Psoas muscle (tissue), 8 donors: Measurements from ENCODE around the gene HLF. TPM values are rescaled to one million over a fixed set of nuclear protein-coding genes. Genes with fewer than 3 reads are reported as not detected.
A peak's percentile ranks its signal among the peaks of the same experiment; 100 is the strongest.

ENCODE experiments used
- ATAC-seq, 4 donors: fragments of 200-7000 bp; cut with Tn5 transposase; one replicate each; pipeline ENCODE4 v1.9.1; 2020; ENCODE audit warnings: moderate library complexity in 3 of 4, mild to moderate bottlenecking in 2 of 4
- DNase-seq, 2 donors: peaks; one replicate each; pipeline ENCODE4 v3.0.0-alpha.2; 2020
- H3K27ac ChIP-seq: fragments of 200-600 bp; one replicate; pipeline ENCODE4 v1.8.0; 2022
- H3K27me3 ChIP-seq, 3 donors: fragments of 200-600 bp in 1 of 3; one replicate each; pipeline versions ENCODE4 v1.6.1 to v1.8.0; 2013 to 2022; ENCODE audit warnings: low read length in 2 of 3, mild to moderate bottlenecking in 2 of 3, moderate library complexity in 1 of 3; ENCODE audit not compliant: insufficient read depth in 3 of 3
- H3K36me3 ChIP-seq, 2 donors: fragments of 200-600 bp in 1 of 2; one replicate each; pipeline versions ENCODE4 v1.6.1 to v1.8.0; 2013 to 2022; ENCODE audit warnings: low read depth in 1 of 2, mild to moderate bottlenecking in 1 of 2, moderate library complexity in 1 of 2; ENCODE audit not compliant: insufficient read depth in 1 of 2
- H3K4me1 ChIP-seq: fragments of 200-600 bp; one replicate; pipeline ENCODE4 v1.8.0; 2022
- H3K4me3 ChIP-seq: fragments of 200-600 bp; one replicate; pipeline ENCODE4 v1.8.0; 2022; ENCODE audit warnings: mild to moderate bottlenecking
- H3K9me3 ChIP-seq: fragments of 200-600 bp; one replicate; pipeline ENCODE4 v1.8.0; 2022
- WGBS, 3 donors: extraction: QIAGEN DNeasy Blood & Tissue Kit; methylation state at CpG; one replicate each; pipeline versions ENCODE4 v1.1.6 to v1.1.7; 2013; 5-methylcytosine and 5-hydroxymethylcytosine counted together
- intact Hi-C, 2 donors: fragments of 100-400 bp; cut with DNase I; formaldehyde crosslinking; loops; one replicate each; pipeline versions ENCODE4 v1.11.0 to v1.14.2; 2022
- polyA plus RNA-seq, 3 donors: library from polyadenylated mRNA; stranded (reverse); fragments of 200-250 nt; gene quantifications; one replicate each; pipeline ENCODE4 v1.2.3, GENCODE V29; 2013
- total RNA-seq, 4 donors: library from RNA; stranded (reverse); fragmentation: NEBNext Ultra II Directional in 2 of 4; extraction: Animal tissue kit (Norgen Biotek cat#: 25700) in 2 of 4; gene quantifications; one replicate each; pipeline versions ENCODE4 v1.2.1 to v1.2.4, GENCODE V29; 2021 to 2023
- TF ChIP-seq, protein P1 (sequence below): fragments of 200-600 bp; IDR thresholded peaks from one replicate; pipeline ENCODE4 v1.8.0; 2022; ENCODE audit warnings: antibody characterized with exemption
- donor health status: healthy with polysubstance abuse.
- donor health status: DM: no; HTN: no; CAD: no; lungs with moderate emphysema.
- donor health status: Bipolar disorder and iron deficiency.
- donor health status: healthy.
- donor health status: DM: yes; HTN: yes; CAD: no.
- donor health status: DM: no; HTN: no; CAD: no.
- donor health status: DM: no; HTN: no; CAD: no.
- donor health status: DM: yes; HTN: yes; CAD: no.

The HLF gene
- total and polyA plus RNA-seq, 7 donors: 0.59 to 5.0 (median 3.7) TPM

DNA sequence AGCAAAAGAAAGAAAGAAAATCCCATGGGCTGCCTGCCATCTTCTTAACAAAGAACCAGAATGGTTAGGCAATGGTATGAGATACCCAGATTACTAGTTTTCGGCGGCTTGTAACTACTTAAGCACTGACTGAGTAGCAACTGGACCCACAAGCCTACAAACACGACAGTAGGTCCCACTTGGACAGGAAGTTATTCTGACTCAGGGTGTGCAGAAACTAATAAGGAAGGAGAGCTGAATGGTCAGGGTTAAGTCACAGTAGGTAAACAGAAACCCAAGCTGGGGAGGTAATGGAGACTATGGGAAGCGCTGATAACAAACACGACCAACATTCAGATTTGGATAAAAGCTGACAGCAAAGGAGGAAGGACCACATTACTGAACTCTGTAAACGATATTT, 10.4 kb upstream of the HLF start:
- intact Hi-C loops: no loop called here
- DNase-seq: no peak
- ATAC-seq: no peak
- Histone ChIP-seq H3K27ac (no peak overlapping the region), H3K36me3 (no peaks in the 10 kb centered on the region), H3K9me3 (no peaks in the 10 kb centered on the region), H3K4me1 (no peaks in the 10 kb centered on the region), H3K4me3 (no peak overlapping the region), H3K27me3 (no peaks in the 10 kb centered on the region)
- TF ChIP-seq, protein P1, sequence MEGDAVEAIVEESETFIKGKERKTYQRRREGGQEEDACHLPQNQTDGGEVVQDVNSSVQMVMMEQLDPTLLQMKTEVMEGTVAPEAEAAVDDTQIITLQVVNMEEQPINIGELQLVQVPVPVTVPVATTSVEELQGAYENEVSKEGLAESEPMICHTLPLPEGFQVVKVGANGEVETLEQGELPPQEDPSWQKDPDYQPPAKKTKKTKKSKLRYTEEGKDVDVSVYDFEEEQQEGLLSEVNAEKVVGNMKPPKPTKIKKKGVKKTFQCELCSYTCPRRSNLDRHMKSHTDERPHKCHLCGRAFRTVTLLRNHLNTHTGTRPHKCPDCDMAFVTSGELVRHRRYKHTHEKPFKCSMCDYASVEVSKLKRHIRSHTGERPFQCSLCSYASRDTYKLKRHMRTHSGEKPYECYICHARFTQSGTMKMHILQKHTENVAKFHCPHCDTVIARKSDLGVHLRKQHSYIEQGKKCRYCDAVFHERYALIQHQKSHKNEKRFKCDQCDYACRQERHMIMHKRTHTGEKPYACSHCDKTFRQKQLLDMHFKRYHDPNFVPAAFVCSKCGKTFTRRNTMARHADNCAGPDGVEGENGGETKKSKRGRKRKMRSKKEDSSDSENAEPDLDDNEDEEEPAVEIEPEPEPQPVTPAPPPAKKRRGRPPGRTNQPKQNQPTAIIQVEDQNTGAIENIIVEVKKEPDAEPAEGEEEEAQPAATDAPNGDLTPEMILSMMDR: no peak
- 75 to 88% (median 84%) methylated on average over 6 of the region's 6 CpGs for WGBS, 3 donors

DNA sequence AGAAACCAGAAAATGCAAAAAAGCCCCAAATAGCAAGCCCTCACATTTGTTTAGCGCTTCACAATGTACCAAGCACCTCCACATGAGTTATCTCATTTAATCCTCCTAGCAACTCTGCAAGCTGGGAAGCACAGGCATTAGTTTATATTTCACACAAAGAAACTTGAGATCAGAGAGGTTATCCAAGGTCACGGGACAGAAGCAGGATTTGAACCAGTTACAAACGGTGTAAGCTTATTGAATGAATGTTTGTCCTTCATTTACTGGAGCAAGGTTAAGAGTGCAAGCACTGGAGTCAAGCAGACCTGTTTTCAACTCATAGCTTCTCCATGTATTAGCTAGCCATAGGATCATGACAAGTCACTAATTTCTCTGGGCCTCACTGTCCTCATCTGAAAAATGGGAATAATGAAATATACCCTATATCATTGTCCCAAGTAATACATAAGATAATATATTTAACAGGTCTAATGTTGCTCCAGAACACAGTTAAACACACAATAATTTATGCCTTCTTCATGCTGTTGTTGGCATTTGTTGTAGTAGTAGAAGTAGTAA, 6.1 kb upstream of the HLF start:
- no peaks in the 10 kb centered on the region for H3K9me3 ChIP-seq
- intact Hi-C loops: no loop called here
- no peaks in the 10 kb centered on the region for H3K36me3 ChIP-seq
- DNase-seq (no peak), ATAC-seq (no peak)
- no peak overlapping the region for H3K27ac ChIP-seq
- peaks cover 7% of the 10 kb centered on the region for H3K4me1 ChIP-seq
- no peaks in the 10 kb centered on the region for H3K27me3 ChIP-seq
- H3K4me3 ChIP-seq: no peak overlapping the region
- 54 to 69% (median 60%) methylated on average over 3 of the region's 3 CpGs for WGBS, 3 donors
- TF ChIP-seq, protein P1: no peak

DNA sequence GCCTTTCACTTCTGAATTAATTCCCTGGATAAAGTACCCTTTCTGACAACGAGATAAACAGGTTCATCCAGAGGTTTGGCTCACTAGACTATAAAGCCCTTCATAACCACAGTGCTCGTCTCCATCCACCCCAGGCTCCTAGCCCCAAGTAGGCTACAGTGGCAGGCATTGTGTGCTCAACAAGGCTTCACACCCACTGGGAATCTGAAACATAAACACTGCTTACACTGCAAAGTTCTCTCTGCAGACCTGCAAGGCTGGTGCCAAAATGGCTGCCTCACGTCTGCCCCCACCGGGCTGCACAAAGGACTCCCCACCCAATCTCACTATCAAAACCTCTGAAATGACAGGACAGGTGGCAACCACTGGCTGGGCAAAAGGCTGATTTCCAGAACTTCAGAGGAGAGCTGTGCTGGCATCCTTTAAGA, 5.1 kb upstream of the HLF start:
- H3K9me3 ChIP-seq: no peaks in the 10 kb centered on the region

DNA sequence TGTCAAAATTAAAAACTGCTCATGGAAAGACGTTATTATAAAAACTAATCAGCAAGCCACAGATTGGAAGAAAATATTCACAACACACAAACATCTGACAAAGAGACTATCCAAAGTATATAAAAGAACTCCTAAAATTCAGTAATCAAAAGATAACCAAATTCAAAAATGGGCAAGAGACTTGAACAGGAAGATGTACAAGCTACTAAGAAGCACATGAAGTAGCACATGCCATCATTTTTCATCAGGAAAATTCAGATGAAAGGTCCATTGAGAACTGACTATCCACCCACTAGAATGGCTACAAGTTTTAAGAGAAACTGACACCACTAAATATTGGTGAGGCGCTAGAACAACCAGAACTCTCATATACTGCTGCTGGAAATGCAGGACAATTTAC, 3.4 kb upstream of the HLF start:
- TF ChIP-seq, protein P1: no peak
- DNase-seq (no peak), ATAC-seq (no peak)
- WGBS, 3 donors: 94 to 100% (median 97%) methylated on average over 2 of the region's 2 CpGs
- Histone ChIP-seq H3K27ac (no peak overlapping the region), H3K27me3 (no peaks in the 10 kb centered on the region), H3K9me3 (no peaks in the 10 kb centered on the region), H3K36me3 (no peaks in the 10 kb centered on the region), H3K4me3 (no peak overlapping the region), H3K4me1 (peaks cover 13% of the 10 kb centered on the region)
- intact Hi-C loops: loop anchor here in 1 of 2 donors (5.0 kb wide), 1 partner anchor 36 kb away; no protein-coding TSS in a partner anchor

More for the DNA sequence above, 5.1 kb upstream of the HLF start:
- DNase-seq (no peak), ATAC-seq (no peak)
- H3K27me3 ChIP-seq: no peaks in the 10 kb centered on the region
- H3K36me3 ChIP-seq: no peaks in the 10 kb centered on the region
- H3K4me1 ChIP-seq: peaks cover 11% of the 10 kb centered on the region
- intact Hi-C loops: loop anchor here in 1 of 2 donors (5.0 kb wide), 1 partner anchor 38 kb away; no protein-coding TSS in a partner anchor
- peak overlapping the region; percentile 20 for H3K27ac ChIP-seq
- WGBS, 3 donors: 21 to 40% (median 23%) methylated on average over 4 of the region's 4 CpGs
- TF ChIP-seq, protein P1: no peak
- no peak overlapping the region for H3K4me3 ChIP-seq
